Measurements from ENCODE around the gene ART1. TPM values are rescaled to one million over a fixed set of nuclear protein-coding genes. Genes with fewer than 3 reads are reported as not detected.
"Not testable (repeated sequence)": the region's sequence is repeated elsewhere in the genome, so short reads cannot be mapped to it uniquely, and the experiment has no call there.

Gene ART1
- not detected for polyA plus RNA-seq (ENCODE audit: low read depth in 6 of 6)

GRCh38 chr11:3644817-3645235 lies at the start of gene ART1:
Gene ART1, plus strand, starts transcription at chr11:3645128. Its CDS starts 14,086 bp downstream, at chr11:3659214.
- H3K4me3 Mint-ChIP-seq, result peak within 1 kb of the TSS in 3 of 8 donors; percentile 15 to 30 (median 25)
- H3K9me3 Mint-ChIP-seq, result peaks cover 0 to 11% (median 2%) of the 10 kb centered on the region in 7 donors
- H3K36me3 Mint-ChIP-seq, result peaks cover 0 to 18% of the 10 kb centered on the region in 2 donors
- ATAC-seq (ENCODE audit: low read depth in 2 of 2), result no peak
- DNase-seq, result no peak
- H3K27ac Mint-ChIP-seq, result peak within 1 kb of the TSS in 1 of 6 donors; percentile 41
- peaks cover 48 to 75% (median 49%) of the 10 kb centered on the region in 3 donors for H3K27me3 Mint-ChIP-seq
- H3K4me1 Mint-ChIP-seq, result peaks cover 6 to 12% (median 10%) of the 10 kb centered on the region in 3 donors

GRCh38 chr11:3597743-3598142 lies 47.2 kb upstream of the ART1 start:
- H3K27ac Mint-ChIP-seq; H3K4me3 Mint-ChIP-seq; ATAC-seq (ENCODE audit: low read depth in 2 of 2); H3K36me3 Mint-ChIP-seq; DNase-seq; H3K4me1 Mint-ChIP-seq; H3K9me3 Mint-ChIP-seq: not testable (repeated sequence)
- H3K27me3 Mint-ChIP-seq, result peaks cover 5 to 24% (median 8%) of the 10 kb centered on the region in 3 donors

- ATAC-seq (ENCODE audit: low read depth in 2 of 2); DNase-seq; H3K4me1 Mint-ChIP-seq; H3K36me3 Mint-ChIP-seq; H3K9me3 Mint-ChIP-seq; H3K4me3 Mint-ChIP-seq: not testable (repeated sequence)
- Mint-ChIP-seq H3K27me3 (peaks cover 8 to 24% (median 8%) of the 10 kb centered on the region in 3 donors), H3K27ac (peak overlapping the region in 1 of 6 donors; percentile 65)
These were observed 44.7 kb upstream of the ART1 start for GRCh38 chr11:3600201-3600600.

GRCh38 chr11:3604167-3604566 lies 40.8 kb upstream of the ART1 start:
- no peak overlapping the region for H3K4me3 Mint-ChIP-seq
- H3K27ac Mint-ChIP-seq, result no peak overlapping the region
- no peaks in the 10 kb centered on the region for H3K9me3 Mint-ChIP-seq
- ATAC-seq (ENCODE audit: low read depth in 2 of 2) (no peak), DNase-seq (no peak)
- H3K36me3 Mint-ChIP-seq, result no peaks in the 10 kb centered on the region
- no peaks in the 10 kb centered on the region for H3K4me1 Mint-ChIP-seq
- H3K27me3 Mint-ChIP-seq, result peaks cover 6 to 9% (median 8%) of the 10 kb centered on the region in 3 donors

GRCh38 chr11:3605283-3605662 lies 39.7 kb upstream of the ART1 start:
- H3K4me1 Mint-ChIP-seq, result no peaks in the 10 kb centered on the region
- no peak for DNase-seq
- ATAC-seq (ENCODE audit: low read depth in 2 of 2), result no peak
- no peaks in the 10 kb centered on the region for H3K9me3 Mint-ChIP-seq
- H3K36me3 Mint-ChIP-seq, result no peaks in the 10 kb centered on the region
- H3K27me3 Mint-ChIP-seq, result peaks cover under 1 to 6% (median 4%) of the 10 kb centered on the region in 3 donors
- H3K27ac Mint-ChIP-seq, result peak overlapping the region in 1 of 6 donors; percentile 48
- no peak overlapping the region for H3K4me3 Mint-ChIP-seq

GRCh38 chr11:3605771-3606203 lies 39.1 kb upstream of the ART1 start:
- H3K27me3 Mint-ChIP-seq, result peaks cover 0 to 6% (median 4%) of the 10 kb centered on the region in 3 donors
- no peak overlapping the region for H3K27ac Mint-ChIP-seq
- H3K36me3 Mint-ChIP-seq, result no peaks in the 10 kb centered on the region
- no peak overlapping the region for H3K4me3 Mint-ChIP-seq
- H3K9me3 Mint-ChIP-seq, result no peaks in the 10 kb centered on the region
- ATAC-seq (ENCODE audit: low read depth in 2 of 2) (no peak), DNase-seq (no peak)
- no peaks in the 10 kb centered on the region for H3K4me1 Mint-ChIP-seq

GRCh38 chr11:3609416-3610265 lies 35.3 kb upstream of the ART1 start:
- Mint-ChIP-seq H3K4me1 (peaks cover 9 to 10% (median 9%) of the 10 kb centered on the region in 3 donors), H3K27me3 (peaks cover 0 to 11% (median 2%) of the 10 kb centered on the region in 3 donors), H3K9me3 (peaks cover 0 to 9% (median 4%) of the 10 kb centered on the region in 7 donors), H3K36me3 (no peaks in the 10 kb centered on the region), H3K4me3 (no peak overlapping the region), H3K27ac (no peak overlapping the region)
- ATAC-seq (ENCODE audit: low read depth in 2 of 2) (no peak), DNase-seq (peak; percentile 11)

- Mint-ChIP-seq H3K4me3 (no peak overlapping the region), H3K9me3 (peaks cover 0 to 9% (median 4%) of the 10 kb centered on the region in 7 donors), H3K36me3 (no peaks in the 10 kb centered on the region), H3K27me3 (peaks cover 5 to 10% (median 5%) of the 10 kb centered on the region in 3 donors), H3K4me1 (peaks cover 13 to 15% (median 13%) of the 10 kb centered on the region in 3 donors), H3K27ac (no peak overlapping the region)
- ATAC-seq (ENCODE audit: low read depth in 2 of 2) (no peak), DNase-seq (no peak)
These were observed 34.1 kb upstream of the ART1 start for GRCh38 chr11:3610846-3611245.

- no peak for ATAC-seq (ENCODE audit: low read depth in 2 of 2)
- H3K9me3 Mint-ChIP-seq, result peaks cover 0 to 9% (median 4%) of the 10 kb centered on the region in 7 donors
- H3K36me3 Mint-ChIP-seq, result no peaks in the 10 kb centered on the region
These were observed 32.8 kb upstream of the ART1 start for GRCh38 chr11:3611976-3612678.

GRCh38 chr11:3613998-3614741 lies 30.8 kb upstream of the ART1 start:
- peak overlapping the region in 7 of 8 donors; percentile 3 to 75 (median 57) for H3K4me3 Mint-ChIP-seq
- H3K27ac Mint-ChIP-seq, result peak overlapping the region in 5 of 6 donors; percentile 10 to 82 (median 65)
- no peaks in the 10 kb centered on the region for H3K36me3 Mint-ChIP-seq
- H3K4me1 Mint-ChIP-seq, result peaks cover 13 to 15% (median 13%) of the 10 kb centered on the region in 3 donors
- ATAC-seq (ENCODE audit: low read depth in 2 of 2) (peak; percentile 16 to 24), DNase-seq (no peak)
- peaks cover 5 to 10% (median 9%) of the 10 kb centered on the region in 3 donors for H3K27me3 Mint-ChIP-seq
- peaks cover 0 to 9% (median 4%) of the 10 kb centered on the region in 7 donors for H3K9me3 Mint-ChIP-seq

More at GRCh38 chr11:3611976-3612678, 32.8 kb upstream of the ART1 start:
- no peak for DNase-seq
- H3K27me3 Mint-ChIP-seq, result peaks cover 5 to 10% (median 9%) of the 10 kb centered on the region in 3 donors
- H3K27ac Mint-ChIP-seq, result no peak overlapping the region
- H3K4me3 Mint-ChIP-seq, result no peak overlapping the region
- peaks cover 13 to 15% (median 13%) of the 10 kb centered on the region in 3 donors for H3K4me1 Mint-ChIP-seq

- H3K4me1 Mint-ChIP-seq, result peaks cover 13 to 15% (median 13%) of the 10 kb centered on the region in 3 donors
- ATAC-seq (ENCODE audit: low read depth in 2 of 2), result peak; percentile 98
- peaks cover 0 to 9% (median 4%) of the 10 kb centered on the region in 7 donors for H3K9me3 Mint-ChIP-seq
- H3K36me3 Mint-ChIP-seq, result no peaks in the 10 kb centered on the region
- H3K4me3 Mint-ChIP-seq, result peak overlapping the region in 5 of 8 donors; percentile 47 to 75 (median 61)
- peak; percentile 27 for DNase-seq
- H3K27me3 Mint-ChIP-seq, result peaks cover 5 to 10% (median 9%) of the 10 kb centered on the region in 3 donors
- peak overlapping the region; percentile 9 to 82 (median 43) for H3K27ac Mint-ChIP-seq
These were observed 30.2 kb upstream of the ART1 start for GRCh38 chr11:3614742-3615171.

GRCh38 chr11:3615998-3616397 lies 28.9 kb upstream of the ART1 start:
- no peak overlapping the region for H3K4me3 Mint-ChIP-seq
- no peak for DNase-seq
- H3K27me3 Mint-ChIP-seq, result peaks cover 5 to 10% (median 9%) of the 10 kb centered on the region in 3 donors
- H3K4me1 Mint-ChIP-seq, result peaks cover 13 to 15% (median 13%) of the 10 kb centered on the region in 3 donors
- peak overlapping the region in 1 of 6 donors; percentile 93 for H3K27ac Mint-ChIP-seq
- peaks cover 0 to 9% (median 4%) of the 10 kb centered on the region in 7 donors for H3K9me3 Mint-ChIP-seq
- H3K36me3 Mint-ChIP-seq, result no peaks in the 10 kb centered on the region
- ATAC-seq (ENCODE audit: low read depth in 2 of 2), result no peak
